Measurements from ENCODE around the gene MYNN.

The MYNN gene

DNA sequence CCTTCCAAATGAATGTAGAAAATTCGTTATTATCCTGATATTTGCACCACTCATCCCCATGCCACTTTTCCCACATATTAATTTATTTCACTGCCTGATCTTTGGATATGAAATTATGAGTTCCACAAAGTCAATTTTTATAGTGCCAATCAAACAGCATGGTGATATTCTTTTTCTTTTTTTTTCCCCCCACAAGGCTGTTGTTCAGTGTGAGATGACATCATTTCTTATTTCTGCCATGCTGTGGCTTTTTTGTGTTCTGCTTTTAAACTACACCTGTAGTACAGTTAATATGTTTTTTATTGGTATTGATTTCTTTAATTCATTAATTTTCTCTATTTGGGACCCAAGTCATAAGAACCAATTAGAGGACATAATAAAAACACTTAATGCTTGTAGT lies 14.6 kb downstream of the MYNN start:
- in situ Hi-C loops (cut with HindIII; ENCODE audit: low pct_unique_long_range_greater_than_20kb, low sequenced_read_pairs), result no loop called here
- no peak for TF ChIP-seq JUND (IDR thresholded peaks at IDR 0.05; ENCODE audit: low read depth)

GRCh38 chr3:169790219-169790618 lies 17.0 kb downstream of the MYNN start:
- in situ Hi-C loops (cut with HindIII; ENCODE audit: low pct_unique_long_range_greater_than_20kb, low sequenced_read_pairs), result no loop called here
- no peak for TF ChIP-seq JUND (IDR thresholded peaks at IDR 0.05; ENCODE audit: low read depth)
- no peak for DNase-seq (ENCODE audit: low read depth in 1 of 2, low spot score in 1 of 2)

More for the DNA sequence above, 14.6 kb downstream of the MYNN start:
- DNase-seq (ENCODE audit: low read depth in 1 of 2, low spot score in 1 of 2), result no peak

DNA sequence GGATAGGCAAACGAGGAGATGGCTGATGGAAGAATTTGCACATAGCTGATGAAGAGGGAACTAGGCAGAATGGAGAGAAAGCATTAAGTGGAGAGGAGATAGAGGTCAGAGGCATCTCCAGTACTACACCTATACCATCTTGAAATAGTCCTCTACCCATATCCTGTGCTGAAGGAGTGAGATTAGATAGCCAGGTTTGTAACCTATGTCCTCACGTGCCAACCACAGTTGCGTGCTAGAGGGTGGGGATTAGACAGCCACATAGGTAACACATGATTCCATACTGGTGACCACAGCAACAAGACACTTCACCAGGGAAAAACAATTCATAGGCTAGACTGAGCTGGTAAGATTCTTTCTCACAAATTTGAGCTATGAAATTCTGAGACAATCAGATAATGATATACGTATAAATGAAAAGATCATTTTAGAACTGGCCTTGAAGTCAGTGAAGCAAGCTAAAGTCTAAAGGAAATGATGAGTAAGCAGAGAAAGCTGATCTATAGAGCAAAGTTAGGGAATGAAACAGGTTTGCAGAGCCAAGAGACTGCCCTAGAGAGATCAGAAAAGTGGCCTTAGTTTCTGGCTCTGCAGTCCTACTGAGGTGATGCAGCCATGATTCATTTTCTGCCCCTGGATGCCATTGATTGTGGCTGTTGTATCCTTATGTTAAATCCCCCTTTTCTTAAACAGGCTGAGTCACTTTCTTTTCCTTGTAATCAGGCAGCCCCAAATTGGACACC lies 17.7 kb downstream of the MYNN start:
- in situ Hi-C loops (cut with HindIII; ENCODE audit: low pct_unique_long_range_greater_than_20kb, low sequenced_read_pairs), result no loop called here
- TF ChIP-seq JUND (IDR thresholded peaks at IDR 0.05; ENCODE audit: low read depth), result no peak
- no peak for DNase-seq (ENCODE audit: low read depth in 1 of 2, low spot score in 1 of 2)

- no peak for TF ChIP-seq JUND (IDR thresholded peaks at IDR 0.05; ENCODE audit: low read depth)
- in situ Hi-C loops (cut with HindIII; ENCODE audit: low pct_unique_long_range_greater_than_20kb, low sequenced_read_pairs), result no loop called here
- DNase-seq (ENCODE audit: low read depth in 1 of 2, low spot score in 1 of 2), result no peak
These were observed 19.2 kb downstream of the MYNN start for GRCh38 chr3:169792359-169792758.

GRCh38 chr3:169804681-169805080 lies 31.5 kb downstream of the MYNN start:
- in situ Hi-C loops (cut with HindIII; ENCODE audit: low pct_unique_long_range_greater_than_20kb, low sequenced_read_pairs), result no loop called here
- TF ChIP-seq JUND (IDR thresholded peaks at IDR 0.05; ENCODE audit: low read depth), result no peak
- DNase-seq (ENCODE audit: low read depth in 1 of 2, low spot score in 1 of 2), result no peak

DNA sequence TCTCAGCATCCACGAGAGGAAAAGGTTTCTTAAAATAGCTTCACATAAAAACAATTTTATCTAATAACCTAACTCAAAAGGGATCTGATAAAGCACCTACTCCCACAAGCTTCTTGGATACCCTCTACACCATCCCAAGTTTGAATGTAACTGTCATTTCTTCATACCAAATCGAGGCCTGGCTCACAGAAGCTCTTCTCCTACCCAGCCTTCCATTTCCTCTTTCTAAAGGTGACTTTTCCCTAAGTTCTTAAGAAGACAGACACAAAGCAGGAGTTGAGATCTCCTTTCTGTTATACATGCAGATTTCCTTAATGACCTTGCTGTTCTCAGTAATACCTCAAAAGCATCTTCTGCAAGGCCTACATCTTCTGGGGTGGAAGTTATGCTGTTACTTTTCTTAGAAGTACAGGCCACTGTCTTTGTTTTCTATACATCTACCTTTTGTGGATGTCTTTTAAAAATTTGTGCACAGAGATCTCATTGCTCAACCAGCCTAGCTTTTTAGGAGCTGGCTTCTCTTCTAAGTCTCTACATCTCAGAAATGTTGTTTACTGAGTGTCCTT lies 36.1 kb downstream of the MYNN start:
- TF ChIP-seq JUND (IDR thresholded peaks at IDR 0.05; ENCODE audit: low read depth), result no peak
- in situ Hi-C loops (cut with HindIII; ENCODE audit: low pct_unique_long_range_greater_than_20kb, low sequenced_read_pairs), result no loop called here
- DNase-seq (ENCODE audit: low read depth in 1 of 2, low spot score in 1 of 2), result no peak

GRCh38 chr3:169811631-169812331 lies 38.6 kb downstream of the MYNN start:
- no peak for DNase-seq (ENCODE audit: low read depth in 1 of 2, low spot score in 1 of 2)
- in situ Hi-C loops (cut with HindIII; ENCODE audit: low pct_unique_long_range_greater_than_20kb, low sequenced_read_pairs), result no loop called here
- no peak for TF ChIP-seq JUND (IDR thresholded peaks at IDR 0.05; ENCODE audit: low read depth)

- TF ChIP-seq JUND (IDR thresholded peaks at IDR 0.05; ENCODE audit: low read depth), result no peak
- in situ Hi-C loops (cut with HindIII; ENCODE audit: low pct_unique_long_range_greater_than_20kb, low sequenced_read_pairs), result no loop called here
- no peak for DNase-seq (ENCODE audit: low read depth in 1 of 2, low spot score in 1 of 2)
These were observed 39.4 kb downstream of the MYNN start, which contains the start of the genes LRRC34 and LRRIQ4 for GRCh38 chr3:169812332-169813235. Gene LRRC34, minus strand, starts transcription at chr3:169812904. Its CDS starts 356 bp downstream, at chr3:169812548. Gene LRRIQ4, plus strand, starts transcription at chr3:169812870. Its CDS starts 9,052 bp downstream, at chr3:169821922.

DNA sequence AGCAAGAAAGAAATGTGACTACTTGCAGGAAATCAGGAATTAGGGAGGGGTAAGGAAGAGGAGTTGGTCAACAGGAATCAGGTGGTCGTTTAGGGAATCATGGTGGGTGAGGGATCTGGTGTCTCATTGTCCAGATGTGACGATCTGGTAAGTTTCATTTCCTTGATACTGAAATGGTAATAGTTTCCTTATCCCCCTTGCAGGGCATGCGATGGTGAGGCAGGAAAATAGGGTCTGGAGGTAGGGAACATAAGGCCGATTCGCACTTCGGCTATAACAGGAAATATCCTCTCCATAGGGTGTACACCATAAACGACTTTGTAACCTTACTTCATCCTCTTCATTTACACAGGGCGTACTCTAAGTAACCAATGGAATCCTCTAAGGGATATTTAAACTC lies 40.1 kb downstream of the MYNN start:
- DNase-seq (ENCODE audit: low read depth in 1 of 2, low spot score in 1 of 2), result no peak
- TF ChIP-seq JUND (IDR thresholded peaks at IDR 0.05; ENCODE audit: low read depth), result no peak
- in situ Hi-C loops (cut with HindIII; ENCODE audit: low pct_unique_long_range_greater_than_20kb, low sequenced_read_pairs), result no loop called here

- peak in 1 of 2 experiments; percentile 65 for DNase-seq (ENCODE audit: low read depth in 1 of 2, low spot score in 1 of 2)
These were observed 40.7 kb downstream of the MYNN start for GRCh38 chr3:169813757-169814517.

DNA sequence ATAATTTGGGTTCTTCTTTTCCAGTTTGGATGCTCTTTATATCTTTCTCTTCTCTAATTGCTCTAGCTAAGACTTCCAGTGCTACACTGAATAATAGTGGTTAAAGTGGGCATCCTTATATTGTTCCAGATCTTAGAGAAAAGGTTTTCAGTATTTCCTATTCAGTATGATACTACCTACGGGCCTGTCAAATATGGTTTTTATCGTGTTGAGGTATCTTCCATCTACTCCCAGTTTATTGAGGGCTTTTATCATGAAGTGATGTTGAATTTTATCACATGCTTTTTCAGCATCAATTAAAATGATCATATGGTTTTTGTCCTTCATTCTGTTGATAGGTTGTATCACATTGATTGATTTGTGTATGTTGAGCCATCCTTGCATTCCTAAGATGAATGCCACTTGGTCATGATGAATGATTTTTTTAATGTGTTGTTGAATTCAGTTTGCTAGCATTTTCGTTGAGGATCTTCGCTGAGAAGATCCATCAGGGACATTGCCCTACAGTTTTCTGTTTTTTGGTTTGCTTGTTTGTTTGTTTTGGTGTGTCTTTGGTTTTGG lies 42.5 kb downstream of the MYNN start:
- in situ Hi-C loops (cut with HindIII; ENCODE audit: low pct_unique_long_range_greater_than_20kb, low sequenced_read_pairs), result no loop called here
- DNase-seq (ENCODE audit: low read depth in 1 of 2, low spot score in 1 of 2), result no peak
- no peak for TF ChIP-seq JUND (IDR thresholded peaks at IDR 0.05; ENCODE audit: low read depth)

More at GRCh38 chr3:169813757-169814517, 40.7 kb downstream of the MYNN start:
- in situ Hi-C loops (cut with HindIII; ENCODE audit: low pct_unique_long_range_greater_than_20kb, low sequenced_read_pairs), result no loop called here
- no peak for TF ChIP-seq JUND (IDR thresholded peaks at IDR 0.05; ENCODE audit: low read depth)

Data from T47D (cell line).